ENCODE measurements around the gene CRTC1. TPM values are rescaled to one million over a fixed set of nuclear protein-coding genes. Genes with fewer than 3 reads are reported as not detected.

Gene CRTC1
- total RNA-seq (ENCODE audit: insufficient read depth, low replicate concordance), result 1.4 TPM

- peak; percentile 92 for DNase-seq (ENCODE audit: low spot score)
Measured at GRCh38 chr19:18683109-18683957, at the start of gene CRTC1. Gene CRTC1 (plus strand): TSS chr19:18683680. CDS start chr19:18683703, 23 bp downstream.

DNA sequence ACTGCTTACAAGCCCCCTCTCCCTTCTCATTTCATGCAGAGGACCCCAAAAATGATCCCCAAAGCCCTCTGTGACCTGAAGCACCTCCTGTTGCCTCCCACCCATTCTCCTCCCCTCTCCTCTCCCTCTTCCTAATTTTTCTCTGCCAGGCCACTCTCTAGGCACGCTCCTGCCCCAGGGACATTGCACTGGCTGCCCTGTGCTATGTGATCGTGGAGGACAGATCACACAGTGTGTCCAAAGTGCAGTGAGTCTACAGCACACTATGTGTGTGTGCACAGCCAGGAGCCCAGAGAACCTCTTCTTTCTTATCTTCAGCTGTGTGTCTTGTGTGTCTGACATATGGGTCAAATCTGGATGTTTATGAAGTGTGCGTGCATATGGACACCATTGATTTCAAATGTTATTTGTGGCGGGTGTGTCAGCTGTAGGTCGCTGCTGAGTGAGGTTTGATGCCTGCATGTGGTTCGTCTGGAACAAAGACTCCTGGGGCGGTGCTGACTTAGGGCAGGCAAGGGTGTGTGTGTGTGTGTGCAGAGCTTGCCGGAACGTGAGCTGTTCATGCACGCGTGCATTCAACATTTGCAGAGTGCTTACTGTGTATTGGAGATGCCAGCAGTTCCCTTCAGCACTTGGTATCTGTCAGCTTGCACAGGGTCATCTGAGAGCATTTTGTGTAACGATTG lies 48.7 kb upstream of the CRTC1 start:
- peak; percentile 50 for DNase-seq (ENCODE audit: low spot score)

- no peak for DNase-seq (ENCODE audit: low spot score)
Measured at GRCh38 chr19:18635831-18636182, 47.7 kb upstream of the CRTC1 start.

DNA sequence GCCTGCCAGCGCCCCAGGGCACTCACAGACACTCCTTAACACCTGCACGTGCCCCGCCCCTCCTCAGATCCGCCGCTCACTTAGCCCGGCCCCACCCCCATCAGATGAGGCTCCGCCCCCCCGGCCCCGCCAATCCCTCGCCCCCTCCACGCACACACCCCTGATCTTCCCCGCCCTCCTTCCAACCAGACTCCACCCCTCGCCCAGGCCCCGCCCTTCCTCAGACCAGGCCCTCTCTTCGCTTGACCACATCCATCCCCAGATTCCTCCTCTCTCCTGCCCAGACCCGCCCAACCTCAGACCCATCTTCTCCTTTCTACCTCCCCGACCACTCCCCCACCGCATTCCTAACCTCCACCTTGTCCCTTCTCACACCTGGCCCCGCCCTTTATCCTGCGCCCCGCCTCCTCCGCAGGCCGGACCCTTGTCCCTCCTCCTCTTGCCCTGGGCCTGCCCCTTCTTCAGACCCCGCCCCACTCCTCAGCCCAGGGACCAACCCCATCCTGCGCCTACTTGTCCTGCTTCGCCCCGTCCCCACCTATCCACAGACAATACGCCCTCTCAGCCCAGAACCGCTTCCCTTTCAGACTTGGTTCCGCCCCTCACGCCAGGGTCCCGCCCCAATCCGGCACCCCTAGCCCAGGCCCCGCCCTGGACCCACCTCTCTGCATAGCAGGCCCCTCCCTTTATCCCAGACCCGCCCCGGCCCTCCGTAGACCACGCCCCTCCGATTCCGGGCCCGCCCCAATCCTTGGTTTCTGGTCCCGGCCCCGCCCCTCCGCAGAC lies 47.1 kb upstream of the CRTC1 start:
- peak; percentile 93 for DNase-seq (ENCODE audit: low spot score)

DNA sequence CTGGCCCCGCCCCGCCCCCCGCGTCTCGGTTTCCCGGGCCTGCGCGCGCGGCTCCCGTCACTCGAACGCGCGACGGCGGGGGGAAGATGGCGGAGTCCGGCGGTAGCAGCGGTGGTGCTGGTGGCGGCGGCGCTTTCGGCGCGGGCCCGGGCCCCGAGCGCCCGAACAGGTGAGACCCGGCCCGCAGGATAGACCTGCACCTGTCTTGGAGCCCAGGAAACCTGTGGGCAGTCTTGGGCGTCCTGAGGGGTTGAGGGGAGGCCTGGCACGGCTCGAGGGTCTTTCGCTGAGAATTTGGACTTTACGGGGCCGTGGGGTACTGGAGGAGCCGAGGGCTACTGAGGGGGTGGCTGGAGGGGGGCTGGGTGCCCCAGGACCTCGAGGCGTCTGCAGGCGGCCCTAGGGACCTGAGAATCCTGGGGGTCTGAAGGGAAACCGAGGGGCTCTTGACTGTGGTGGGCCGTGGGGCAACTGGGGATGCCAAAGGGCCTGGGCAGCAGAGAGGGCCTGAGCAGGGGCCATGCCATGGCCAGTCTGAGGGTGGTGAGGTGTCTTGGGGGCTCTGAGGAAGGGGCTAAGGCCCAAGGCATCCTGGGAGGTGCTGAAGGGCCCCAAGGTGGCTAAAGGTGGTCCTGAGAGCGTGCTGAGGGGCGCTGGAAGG lies 46.4 kb upstream of the CRTC1 start, which contains the start of gene KLHL26:
KLHL26 (plus strand) TSS at position 60 of the 661 bp plus-strand sequence; CDS start at position 87, 27 bp downstream.
- no peak for DNase-seq (ENCODE audit: low spot score)

GRCh38 chr19:18637673-18638630 lies 45.5 kb upstream of the CRTC1 start:
- DNase-seq (ENCODE audit: low spot score), result no peak

- DNase-seq (ENCODE audit: low spot score), result no peak
Measured at GRCh38 chr19:18639706-18640243, 43.7 kb upstream of the CRTC1 start.

DNA sequence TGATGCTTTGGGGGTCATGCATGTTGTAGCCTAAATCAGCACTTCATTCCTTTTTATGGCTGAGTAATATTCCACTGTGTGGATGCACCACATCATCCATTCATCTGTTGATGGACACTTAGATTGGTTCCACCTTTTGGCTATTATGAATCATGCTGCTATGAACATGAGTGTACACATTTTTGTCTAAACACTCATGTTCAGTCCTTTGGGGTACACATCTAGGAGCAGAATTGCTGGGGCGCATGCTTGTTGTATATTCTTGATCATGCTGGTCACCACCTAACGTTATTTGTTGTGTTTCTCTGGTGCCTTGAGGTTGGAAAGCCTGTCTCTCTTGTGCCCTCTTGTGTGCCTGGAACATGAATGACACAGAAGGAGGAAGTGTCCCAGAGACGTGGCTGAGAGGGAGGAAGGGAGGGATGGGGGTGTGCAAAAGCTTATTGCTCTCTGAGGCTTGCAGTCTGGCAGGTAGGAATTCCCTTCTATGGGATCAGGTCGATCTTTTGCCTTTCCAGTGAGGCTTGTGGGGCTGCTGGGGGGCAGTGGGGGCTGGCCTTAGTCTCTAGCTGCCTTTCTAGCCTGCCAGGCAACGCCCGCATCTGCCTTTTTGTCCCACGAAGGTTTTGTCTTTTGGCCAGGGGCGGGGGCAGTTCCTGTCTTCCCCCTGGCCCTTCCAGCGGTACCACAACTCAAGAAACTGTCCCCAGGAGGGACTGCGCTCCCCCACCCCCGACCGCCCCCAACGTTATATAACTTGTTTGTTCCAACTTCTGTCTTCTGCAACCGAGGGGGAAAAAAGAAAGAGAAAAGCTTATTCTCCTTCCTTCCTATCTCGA lies 39.1 kb upstream of the CRTC1 start:
- DNase-seq (ENCODE audit: low spot score), result no peak

GRCh38 chr19:18645035-18645511 lies 38.4 kb upstream of the CRTC1 start:
- no peak for DNase-seq (ENCODE audit: low spot score)

DNA sequence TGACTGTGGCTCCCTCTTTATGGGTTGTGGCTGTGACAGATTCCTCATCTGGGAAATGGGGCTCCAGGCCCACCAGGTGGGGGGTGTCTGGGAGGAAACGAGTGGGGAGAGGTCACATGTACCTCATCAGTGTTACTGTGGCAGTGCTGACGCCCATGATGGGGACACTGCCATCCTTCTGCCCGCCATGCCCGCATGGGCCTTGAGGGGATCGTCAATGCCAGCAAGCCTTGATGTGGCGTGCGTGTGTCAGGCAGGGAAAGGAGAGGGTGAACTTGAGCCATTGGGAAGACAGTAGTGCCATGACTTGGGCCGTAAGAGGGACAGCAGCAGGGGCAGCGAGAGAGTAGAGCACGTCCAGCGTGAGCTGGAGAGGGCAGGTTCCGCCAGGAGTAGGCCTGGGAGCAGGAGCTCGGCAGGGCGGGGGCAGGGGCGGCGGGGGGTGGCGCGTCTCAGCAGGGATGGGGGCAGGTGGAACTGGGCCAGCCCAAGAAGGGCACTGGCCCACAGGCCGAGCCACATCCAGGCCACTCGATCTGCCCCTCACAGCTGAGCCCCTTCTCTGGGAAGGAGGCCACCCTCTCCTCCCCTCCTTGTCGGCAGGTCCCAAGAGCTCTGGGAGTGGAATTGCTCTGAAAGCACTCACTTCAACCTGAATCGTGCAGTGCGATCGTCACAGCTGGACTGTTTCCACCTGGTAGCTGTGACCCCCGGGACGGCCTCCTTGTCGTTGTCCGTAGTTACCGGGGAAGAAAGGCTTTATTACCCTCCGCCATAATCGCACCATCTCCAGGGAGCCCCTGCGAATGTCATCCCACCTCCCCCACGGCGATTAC lies 36.7 kb upstream of the CRTC1 start:
- DNase-seq (ENCODE audit: low spot score), result no peak

- no peak for DNase-seq (ENCODE audit: low spot score)
Measured at GRCh38 chr19:18647371-18647767, 36.1 kb upstream of the CRTC1 start.

DNA sequence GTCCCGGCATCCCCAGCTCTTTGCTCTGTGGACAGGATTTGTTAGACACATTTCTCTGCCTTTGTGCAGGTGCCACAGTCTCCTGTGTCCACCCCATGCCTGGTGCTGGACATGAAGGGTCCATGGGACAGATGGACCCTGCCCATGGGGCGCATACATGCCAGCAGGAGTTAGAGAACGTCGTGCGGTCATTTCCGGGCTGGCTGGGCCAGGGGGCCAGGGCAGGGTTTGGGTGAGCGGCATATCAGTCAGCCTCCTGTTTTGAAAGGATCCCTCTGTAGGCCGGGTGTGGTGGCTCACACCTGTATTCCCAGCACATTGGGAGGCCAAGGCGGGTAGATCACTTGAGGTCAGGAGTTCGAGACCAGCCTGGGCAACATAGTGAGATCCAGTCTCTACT lies 35.7 kb upstream of the CRTC1 start:
- no peak for DNase-seq (ENCODE audit: low spot score)

DNA sequence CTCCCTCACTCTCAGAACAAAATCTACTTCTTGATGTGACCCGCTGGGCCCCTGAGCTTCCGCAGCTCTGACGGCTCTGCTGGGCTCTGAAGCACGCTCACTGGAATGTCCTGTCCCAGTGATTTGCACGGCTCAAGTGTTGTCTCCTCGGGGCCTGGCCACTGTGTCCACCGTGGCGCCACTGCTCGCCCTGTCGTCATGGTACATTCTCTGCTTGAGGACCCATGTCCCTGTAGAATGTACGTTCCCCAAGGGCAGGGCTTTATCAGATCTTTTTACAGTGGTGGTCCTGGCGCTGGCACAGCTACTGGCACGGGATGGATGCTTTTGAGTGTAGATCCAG lies 34.5 kb upstream of the CRTC1 start:
- peak; percentile 59 for DNase-seq (ENCODE audit: low spot score)

- peak; percentile 67 for DNase-seq (ENCODE audit: low spot score)
Measured at GRCh38 chr19:18649371-18650020, 34.0 kb upstream of the CRTC1 start.

- DNase-seq (ENCODE audit: low spot score), result no peak
Measured at GRCh38 chr19:18650021-18650390, 33.5 kb upstream of the CRTC1 start.

DNA sequence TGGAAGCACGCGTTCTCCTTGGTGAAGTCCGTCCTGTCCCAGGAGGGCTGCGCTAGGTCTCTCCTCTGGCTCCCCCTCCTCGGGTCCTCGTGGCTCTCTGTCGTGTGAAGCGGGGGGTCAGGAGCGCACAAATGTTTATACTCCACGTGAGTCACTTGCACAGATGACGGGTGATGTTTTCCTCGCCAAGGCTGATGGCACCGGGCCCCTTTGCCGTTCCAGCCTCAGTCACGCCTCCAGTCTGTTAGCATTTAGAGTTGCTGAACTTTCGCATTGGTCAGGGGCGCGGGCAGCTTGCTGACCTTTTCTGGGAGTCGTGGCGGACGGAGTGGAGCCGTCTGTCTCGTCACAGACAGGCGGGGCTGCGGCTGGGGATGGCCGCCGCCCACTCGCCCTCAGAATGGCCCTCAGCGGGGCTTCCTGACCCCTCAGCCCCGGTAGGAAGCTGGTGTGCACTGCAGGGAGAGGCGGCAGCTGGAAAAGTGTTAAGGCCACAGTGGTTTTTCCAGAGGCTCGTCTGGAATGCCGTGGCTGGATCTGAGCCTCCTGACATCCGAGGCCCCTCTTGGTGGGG lies 32.9 kb upstream of the CRTC1 start:
- DNase-seq (ENCODE audit: low spot score), result no peak

GRCh38 chr19:18651300-18651699 lies 32.2 kb upstream of the CRTC1 start:
- no peak for DNase-seq (ENCODE audit: low spot score)
